ENCODE data around the gene CENPA.

DNA sequence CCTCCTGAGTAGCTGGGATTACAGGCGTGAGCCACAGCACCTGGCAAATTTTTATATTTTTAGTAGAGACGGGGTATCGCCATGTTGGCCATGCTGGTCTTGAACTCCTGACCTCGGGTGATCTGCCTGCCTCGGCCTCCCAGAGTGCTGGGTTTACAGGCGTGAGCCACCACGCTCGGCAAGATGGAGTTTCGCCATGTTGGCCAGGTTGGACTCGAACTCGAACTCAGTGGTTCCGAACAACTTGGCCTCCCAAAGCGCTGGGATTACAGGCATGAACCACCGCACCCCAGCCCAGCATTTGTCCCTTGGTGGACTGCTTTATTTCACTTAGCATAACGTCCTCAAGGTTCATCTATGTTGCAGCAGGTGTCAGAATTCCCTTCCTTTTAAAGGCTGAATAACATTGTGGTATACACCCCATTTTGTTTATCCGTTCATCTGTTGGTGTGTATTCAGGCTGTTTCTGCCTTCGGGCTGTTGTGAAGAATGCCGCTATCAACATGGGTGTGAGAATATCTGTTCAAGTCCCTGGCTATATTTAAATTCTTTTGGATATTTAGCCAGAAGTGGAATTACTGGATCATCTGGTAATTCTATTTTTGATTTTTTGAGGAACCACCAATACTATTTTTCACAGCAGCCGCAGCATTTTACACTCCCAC is 1.2 kb upstream of the CENPA start:
- TF ChIP-seq, protein P1, sequence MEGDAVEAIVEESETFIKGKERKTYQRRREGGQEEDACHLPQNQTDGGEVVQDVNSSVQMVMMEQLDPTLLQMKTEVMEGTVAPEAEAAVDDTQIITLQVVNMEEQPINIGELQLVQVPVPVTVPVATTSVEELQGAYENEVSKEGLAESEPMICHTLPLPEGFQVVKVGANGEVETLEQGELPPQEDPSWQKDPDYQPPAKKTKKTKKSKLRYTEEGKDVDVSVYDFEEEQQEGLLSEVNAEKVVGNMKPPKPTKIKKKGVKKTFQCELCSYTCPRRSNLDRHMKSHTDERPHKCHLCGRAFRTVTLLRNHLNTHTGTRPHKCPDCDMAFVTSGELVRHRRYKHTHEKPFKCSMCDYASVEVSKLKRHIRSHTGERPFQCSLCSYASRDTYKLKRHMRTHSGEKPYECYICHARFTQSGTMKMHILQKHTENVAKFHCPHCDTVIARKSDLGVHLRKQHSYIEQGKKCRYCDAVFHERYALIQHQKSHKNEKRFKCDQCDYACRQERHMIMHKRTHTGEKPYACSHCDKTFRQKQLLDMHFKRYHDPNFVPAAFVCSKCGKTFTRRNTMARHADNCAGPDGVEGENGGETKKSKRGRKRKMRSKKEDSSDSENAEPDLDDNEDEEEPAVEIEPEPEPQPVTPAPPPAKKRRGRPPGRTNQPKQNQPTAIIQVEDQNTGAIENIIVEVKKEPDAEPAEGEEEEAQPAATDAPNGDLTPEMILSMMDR (IDR thresholded peaks at IDR 0.05): no peak
- TF ChIP-seq POLR2A (IDR thresholded peaks at IDR 0.05): no peak
